Measurements from ENCODE around the gene DUSP28. TPM values are rescaled to one million over a fixed set of nuclear protein-coding genes. Genes with fewer than 3 reads are reported as not detected.
A peak's percentile ranks its signal among the peaks of the same experiment; 100 is the strongest.
"Not testable (repeated sequence)": the region's sequence is repeated elsewhere in the genome, so short reads cannot be mapped to it uniquely, and the experiment has no call there.

The DUSP28 gene
- total RNA-seq, 6 experiments from 2014 or later: 3.1 to 5.0 (median 4.3) TPM

DNA sequence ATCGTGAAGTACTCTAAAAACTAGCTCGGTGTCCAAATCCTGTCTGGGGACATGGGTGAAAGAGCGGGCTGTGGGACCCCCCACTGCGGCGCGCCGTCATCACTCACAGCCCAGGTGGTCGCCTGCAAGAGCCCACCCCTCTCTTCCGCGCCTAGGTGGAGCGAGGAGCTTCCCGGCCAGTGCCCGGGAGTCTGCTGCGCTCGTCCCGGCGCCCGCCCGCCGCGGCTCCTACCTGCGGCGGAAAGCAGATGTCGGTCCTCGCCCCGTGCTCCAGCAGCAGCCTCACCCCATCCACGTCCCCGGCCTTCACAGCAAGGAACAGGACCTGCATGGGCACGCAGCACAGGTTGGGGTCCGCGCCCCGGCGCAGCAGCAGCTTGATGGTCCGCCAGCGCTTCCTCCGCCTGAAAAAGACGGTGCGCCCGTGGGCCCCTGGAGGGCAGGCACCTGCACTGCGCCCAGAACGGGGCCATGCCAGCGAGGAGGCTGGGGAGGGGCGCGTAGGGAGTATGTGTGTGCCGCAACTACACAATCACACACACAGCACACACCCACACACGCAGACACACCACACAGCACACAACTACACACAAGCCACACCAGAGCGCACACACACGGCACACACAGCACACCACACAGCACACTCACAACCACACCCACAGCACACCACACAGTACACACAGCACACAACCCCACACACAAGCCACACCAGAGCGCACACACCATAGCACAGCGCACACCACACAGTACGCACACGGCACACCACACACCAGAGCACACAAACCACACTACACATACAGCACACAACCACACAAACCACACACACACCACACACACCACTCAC is 39.8 kb upstream of the DUSP28 start:
- peaks cover 31% of the 10 kb centered on the region for H3K9me3 Mint-ChIP-seq
- DNase-seq: no peak
- peaks cover 2% of the 10 kb centered on the region; the same call in 1 of the 2 replicates for H3K27me3 Mint-ChIP-seq (ENCODE audit: insufficient read depth)
- H3K27ac Mint-ChIP-seq: peak overlapping the region; percentile 4; the same call in 1 of the 2 replicates
- peaks cover 35% of the 10 kb centered on the region for H3K36me3 Mint-ChIP-seq (ENCODE audit: low read depth)
- TF ChIP-seq, protein P1, sequence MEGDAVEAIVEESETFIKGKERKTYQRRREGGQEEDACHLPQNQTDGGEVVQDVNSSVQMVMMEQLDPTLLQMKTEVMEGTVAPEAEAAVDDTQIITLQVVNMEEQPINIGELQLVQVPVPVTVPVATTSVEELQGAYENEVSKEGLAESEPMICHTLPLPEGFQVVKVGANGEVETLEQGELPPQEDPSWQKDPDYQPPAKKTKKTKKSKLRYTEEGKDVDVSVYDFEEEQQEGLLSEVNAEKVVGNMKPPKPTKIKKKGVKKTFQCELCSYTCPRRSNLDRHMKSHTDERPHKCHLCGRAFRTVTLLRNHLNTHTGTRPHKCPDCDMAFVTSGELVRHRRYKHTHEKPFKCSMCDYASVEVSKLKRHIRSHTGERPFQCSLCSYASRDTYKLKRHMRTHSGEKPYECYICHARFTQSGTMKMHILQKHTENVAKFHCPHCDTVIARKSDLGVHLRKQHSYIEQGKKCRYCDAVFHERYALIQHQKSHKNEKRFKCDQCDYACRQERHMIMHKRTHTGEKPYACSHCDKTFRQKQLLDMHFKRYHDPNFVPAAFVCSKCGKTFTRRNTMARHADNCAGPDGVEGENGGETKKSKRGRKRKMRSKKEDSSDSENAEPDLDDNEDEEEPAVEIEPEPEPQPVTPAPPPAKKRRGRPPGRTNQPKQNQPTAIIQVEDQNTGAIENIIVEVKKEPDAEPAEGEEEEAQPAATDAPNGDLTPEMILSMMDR (IDR thresholded peaks at IDR 0.05): peak; percentile 22; the same call in 1 of the 2 replicates
- peak overlapping the region; percentile 82 for H3K4me3 Mint-ChIP-seq
- peaks cover 15% of the 10 kb centered on the region for H3K4me1 Mint-ChIP-seq (ENCODE audit: low read depth)

DNA sequence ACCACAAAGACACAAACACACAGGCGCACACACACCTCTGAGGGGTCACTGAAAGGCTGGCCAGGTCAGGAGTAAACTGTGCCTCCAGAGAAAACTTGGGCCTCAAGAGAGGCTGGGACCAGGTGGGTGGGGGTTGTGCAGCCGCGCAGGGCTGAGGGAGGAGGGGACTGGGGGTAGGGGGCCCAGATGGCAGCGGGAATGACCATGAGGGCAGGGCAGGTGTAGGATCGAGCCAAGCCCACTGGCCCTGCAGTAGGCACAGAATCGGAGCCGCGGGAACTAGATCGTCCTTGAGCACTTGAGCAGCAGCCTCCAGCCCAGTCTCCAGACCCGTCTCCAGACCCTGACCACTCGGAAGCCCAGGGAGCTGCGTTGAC is 39.2 kb upstream of the DUSP28 start:
- no peak for DNase-seq
- H3K4me3 Mint-ChIP-seq: 0 out of 2 replicates have a peak overlapping the region, but pooled peaks have one; percentile 11
- peaks cover 35% of the 10 kb centered on the region for H3K9me3 Mint-ChIP-seq
- H3K36me3 Mint-ChIP-seq (ENCODE audit: low read depth): peaks cover 39% of the 10 kb centered on the region
- peaks cover 2% of the 10 kb centered on the region; the same call in 1 of the 2 replicates for H3K27me3 Mint-ChIP-seq (ENCODE audit: insufficient read depth)
- TF ChIP-seq, protein P1 (IDR thresholded peaks at IDR 0.05): no peak
- H3K4me1 Mint-ChIP-seq (ENCODE audit: low read depth): peaks cover 15% of the 10 kb centered on the region
- H3K27ac Mint-ChIP-seq: peak overlapping the region; percentile 4; the same call in 1 of the 2 replicates

DNA sequence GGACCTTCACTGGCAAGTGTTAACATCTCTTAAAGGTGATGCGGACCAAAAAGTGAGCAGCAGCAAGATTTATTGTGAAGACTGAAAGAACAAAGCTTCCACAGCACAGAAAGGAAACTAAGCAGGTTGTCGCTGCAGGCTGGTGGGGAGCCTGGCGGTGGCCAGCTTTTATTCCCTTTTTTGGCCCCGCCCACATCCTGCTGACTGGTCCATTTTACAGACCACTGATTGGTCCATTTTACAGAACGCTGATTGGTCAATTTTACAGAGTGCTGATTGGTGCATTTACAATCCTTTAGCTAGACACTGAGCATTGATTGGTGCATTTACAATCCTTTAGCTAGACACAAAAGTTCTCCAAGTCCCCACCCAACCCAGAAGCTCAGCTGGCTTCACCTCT is 38.3 kb upstream of the DUSP28 start:
- H3K4me3 Mint-ChIP-seq; DNase-seq; H3K27ac Mint-ChIP-seq; H3K27me3 Mint-ChIP-seq (ENCODE audit: insufficient read depth): not testable (repeated sequence)
- Mint-ChIP-seq H3K9me3 (peaks cover 40% of the 10 kb centered on the region), H3K36me3 (ENCODE audit: low read depth) (peaks cover 45% of the 10 kb centered on the region), H3K4me1 (ENCODE audit: low read depth) (peaks cover 15% of the 10 kb centered on the region)

DNA sequence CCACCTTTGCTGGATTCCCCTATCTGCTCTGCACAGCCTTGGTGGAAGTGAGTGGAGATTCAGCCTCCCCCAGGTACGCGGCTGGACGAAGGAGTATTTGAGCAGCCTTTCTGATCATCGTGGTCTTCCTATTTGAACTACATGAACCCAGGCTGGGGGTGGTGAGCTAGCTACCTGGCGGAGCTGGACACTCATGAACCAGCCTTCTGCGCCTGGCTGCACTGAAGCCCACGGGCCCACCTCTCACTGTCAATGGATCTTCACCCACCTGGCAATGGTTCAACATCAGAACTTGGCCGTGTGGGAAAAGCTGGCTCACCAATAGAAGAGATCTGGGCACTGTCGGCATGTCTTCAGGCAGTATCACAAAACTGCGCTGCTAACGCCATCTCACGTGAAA is 37.8 kb upstream of the DUSP28 start:
- Mint-ChIP-seq H3K4me1 (ENCODE audit: low read depth) (peaks cover 15% of the 10 kb centered on the region), H3K27ac (no peak overlapping the region), H3K4me3 (no peak overlapping the region), H3K9me3 (peaks cover 40% of the 10 kb centered on the region), H3K36me3 (ENCODE audit: low read depth) (peaks cover 51% of the 10 kb centered on the region), H3K27me3 (ENCODE audit: insufficient read depth) (peaks cover 2% of the 10 kb centered on the region; the same call in 1 of the 2 replicates)
- TF ChIP-seq, protein P1 (IDR thresholded peaks at IDR 0.05): no peak
- no peak for DNase-seq

DNA sequence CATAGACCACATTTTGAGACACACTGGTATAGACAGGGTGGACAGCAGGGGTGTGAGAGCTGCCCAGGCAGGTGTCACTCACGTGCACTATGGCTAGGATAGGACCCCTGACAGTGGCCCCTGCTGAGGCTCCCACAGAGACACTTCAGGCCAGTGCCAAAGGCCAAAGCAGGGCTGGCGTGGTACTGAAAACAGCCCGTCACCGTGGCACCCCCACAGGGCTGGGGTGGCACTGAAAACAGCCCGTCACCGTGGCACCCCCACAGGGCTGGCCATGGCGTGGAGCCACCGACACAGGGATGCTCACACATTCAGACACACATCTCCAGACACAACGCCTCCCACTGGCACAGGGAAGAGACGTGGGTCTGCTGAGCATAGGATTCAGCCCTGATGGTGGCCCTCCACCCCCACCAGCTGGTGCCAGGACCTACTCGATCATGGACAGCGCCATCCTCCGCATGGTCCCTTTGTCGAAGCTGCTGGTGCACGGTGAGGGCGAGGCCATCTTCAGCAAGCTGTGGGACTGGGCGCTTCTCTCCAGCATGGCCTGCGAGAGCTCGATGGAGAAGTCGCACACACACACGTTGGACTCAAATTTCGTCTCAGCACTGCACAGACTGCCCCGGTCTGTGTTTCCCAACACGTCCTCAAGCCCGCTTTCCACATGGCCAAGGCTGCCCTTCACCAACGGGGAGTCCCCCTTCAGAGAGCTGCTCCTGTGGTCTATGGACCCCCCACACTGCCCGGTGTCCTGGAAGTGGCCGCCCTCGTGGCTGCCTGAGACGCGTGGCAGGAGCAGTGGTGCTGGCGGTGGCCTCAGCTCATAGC is 36.5 kb upstream of the DUSP28 start:
- Mint-ChIP-seq H3K4me1 (ENCODE audit: low read depth) (peaks cover 15% of the 10 kb centered on the region), H3K27me3 (ENCODE audit: insufficient read depth) (no peaks in the 10 kb centered on the region; the same call in 1 of the 2 replicates), H3K36me3 (ENCODE audit: low read depth) (peaks cover 55% of the 10 kb centered on the region), H3K9me3 (peaks cover 40% of the 10 kb centered on the region), H3K4me3 (no peak overlapping the region), H3K27ac (no peak overlapping the region)
- no peak for DNase-seq
- TF ChIP-seq, protein P1 (IDR thresholded peaks at IDR 0.05): no peak

Data from HFFc6 (cell line).